ENCODE measurements around the gene MOG.

DNA sequence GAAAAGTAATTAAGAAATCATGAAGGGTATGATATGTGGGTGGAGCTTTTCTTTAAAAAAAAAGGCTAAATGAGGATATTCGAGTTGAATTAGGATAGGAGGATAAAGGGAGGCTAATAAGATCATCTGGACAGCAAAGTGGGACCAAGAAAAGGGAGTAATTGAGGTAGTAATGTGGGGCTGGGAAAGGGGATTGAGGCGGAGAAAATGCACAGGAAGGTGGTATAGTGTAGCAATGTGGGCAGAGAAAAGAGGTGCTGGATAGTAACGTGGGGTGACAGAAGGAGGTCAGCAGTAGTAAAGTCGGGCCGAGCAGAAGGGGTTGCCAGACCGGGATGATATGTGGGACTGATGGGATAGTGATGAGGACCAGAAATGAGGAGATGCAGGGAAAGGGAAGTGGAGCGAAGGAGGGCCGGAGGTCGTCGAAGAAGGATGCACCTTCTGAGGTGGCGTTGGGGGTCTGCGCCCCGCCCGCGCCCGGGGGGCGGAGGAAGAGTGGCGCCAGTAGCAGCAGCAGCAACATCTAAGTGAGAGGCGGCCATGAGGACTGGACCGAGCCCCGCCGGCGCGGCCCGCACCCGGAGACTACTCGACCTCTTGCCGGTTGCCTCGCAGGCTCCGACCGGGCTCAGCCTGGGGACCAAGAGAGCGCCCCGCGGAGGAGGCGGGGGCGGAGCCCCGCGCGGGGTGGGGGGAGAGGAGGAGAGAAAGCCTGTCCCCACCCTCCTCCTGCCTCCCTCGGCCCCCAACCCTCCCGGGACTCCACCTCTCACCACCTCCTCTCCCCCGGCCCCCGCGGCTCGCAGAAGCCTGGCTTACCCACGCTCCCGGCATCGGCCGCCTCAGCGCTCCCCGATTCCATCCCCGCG lies 24.8 kb upstream of the MOG start:
- TF ChIP-seq, protein P1, sequence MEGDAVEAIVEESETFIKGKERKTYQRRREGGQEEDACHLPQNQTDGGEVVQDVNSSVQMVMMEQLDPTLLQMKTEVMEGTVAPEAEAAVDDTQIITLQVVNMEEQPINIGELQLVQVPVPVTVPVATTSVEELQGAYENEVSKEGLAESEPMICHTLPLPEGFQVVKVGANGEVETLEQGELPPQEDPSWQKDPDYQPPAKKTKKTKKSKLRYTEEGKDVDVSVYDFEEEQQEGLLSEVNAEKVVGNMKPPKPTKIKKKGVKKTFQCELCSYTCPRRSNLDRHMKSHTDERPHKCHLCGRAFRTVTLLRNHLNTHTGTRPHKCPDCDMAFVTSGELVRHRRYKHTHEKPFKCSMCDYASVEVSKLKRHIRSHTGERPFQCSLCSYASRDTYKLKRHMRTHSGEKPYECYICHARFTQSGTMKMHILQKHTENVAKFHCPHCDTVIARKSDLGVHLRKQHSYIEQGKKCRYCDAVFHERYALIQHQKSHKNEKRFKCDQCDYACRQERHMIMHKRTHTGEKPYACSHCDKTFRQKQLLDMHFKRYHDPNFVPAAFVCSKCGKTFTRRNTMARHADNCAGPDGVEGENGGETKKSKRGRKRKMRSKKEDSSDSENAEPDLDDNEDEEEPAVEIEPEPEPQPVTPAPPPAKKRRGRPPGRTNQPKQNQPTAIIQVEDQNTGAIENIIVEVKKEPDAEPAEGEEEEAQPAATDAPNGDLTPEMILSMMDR (IDR thresholded peaks at IDR 0.05; ENCODE audit: low read depth, low read length, missing input control), result no peak
- TF ChIP-seq JUND (IDR thresholded peaks at IDR 0.05) (no peak), ZBTB33 (IDR thresholded peaks at IDR 0.05) (no peak), RAD21 (IDR thresholded peaks at IDR 0.05) (no peak), YY1 (IDR thresholded peaks at IDR 0.05) (no peak), TAF1 (conservative IDR thresholded peaks at IDR 0.05) (no peak), EGR1 (IDR thresholded peaks at IDR 0.05; ENCODE audit: low read depth in 2 of 2) (no peak), REST (IDR thresholded peaks at IDR 0.05) (no peak)
- TF ChIP-seq, protein P2, sequence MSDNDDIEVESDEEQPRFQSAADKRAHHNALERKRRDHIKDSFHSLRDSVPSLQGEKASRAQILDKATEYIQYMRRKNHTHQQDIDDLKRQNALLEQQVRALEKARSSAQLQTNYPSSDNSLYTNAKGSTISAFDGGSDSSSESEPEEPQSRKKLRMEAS (IDR thresholded peaks at IDR 0.05), result no peak

Data from liver (tissue), 3 donors.